Kidney (tissue), 14 donors: ENCODE results near the gene PAK3. TPM values are rescaled to one million over a fixed set of nuclear protein-coding genes. Genes with fewer than 3 reads are reported as not detected.
A peak's percentile ranks its signal among the peaks of the same experiment; 100 is the strongest.

Experiments
- DNase-seq, 5 donors: peaks; one replicate each; pipeline ENCODE4 v3.0.0-alpha.2; 2013 to 2020
- FAIRE-seq: peaks from 2 replicates; lab custom pipeline; 2012; peaks lifted over from hg19 to GRCh38; lab: Jason Lieb, UNC
- H3K27ac ChIP-seq, 2 donors: one replicate each; pipeline ENCODE4 v1.7.0; 2013; ENCODE audit warnings: low read depth in 2 of 2, low read length in 2 of 2, inconsistent platforms in 1 of 2
- H3K27me3 ChIP-seq: one replicate; pipeline ENCODE4 v1.7.1; 2013; ENCODE audit warnings: low read length, inconsistent platforms; ENCODE audit not compliant: control insufficient read depth, insufficient read depth
- H3K36me3 ChIP-seq, 3 donors: one replicate each; pipeline versions ENCODE4 v1.7.0 to v1.7.1; 2013; ENCODE audit warnings: low read length in 3 of 3, control low read depth in 1 of 3, inconsistent platforms in 1 of 3; ENCODE audit not compliant: insufficient read depth in 3 of 3, control insufficient read depth in 2 of 3
- H3K4me1 ChIP-seq, 3 donors: one replicate each; pipeline versions ENCODE4 v1.7.0 to v1.7.1; 2013; ENCODE audit warnings: low read length in 3 of 3, inconsistent platforms in 1 of 3, low read depth in 1 of 3; ENCODE audit not compliant: control insufficient read depth in 2 of 3, insufficient read depth in 2 of 3
- H3K4me3 ChIP-seq, 3 donors: one replicate each; pipeline versions ENCODE4 v1.7.0 to v1.8.1; 2013; ENCODE audit warnings: low read length in 3 of 3, control low read depth in 1 of 3, inconsistent platforms in 1 of 3
- H3K9ac ChIP-seq, 3 donors: one replicate each; pipeline versions ENCODE4 v1.7.0 to v1.7.1; 2013; ENCODE audit warnings: low read length in 3 of 3, control low read depth in 1 of 3, inconsistent platforms in 1 of 3
- H3K9me3 ChIP-seq, 3 donors: one replicate each; pipeline versions ENCODE4 v1.7.0 to v1.7.1; 2013; ENCODE audit warnings: low read length in 3 of 3, control low read depth in 1 of 3, inconsistent platforms in 1 of 3; ENCODE audit not compliant: control insufficient read depth in 2 of 3, insufficient read depth in 1 of 3
- CTCF ChIP-seq: IDR thresholded peaks from 3 replicates; pipeline ENCODE4 v1.5.1; 2012; ENCODE audit warnings: mild to moderate bottlenecking, moderate library complexity, borderline replicate concordance; ENCODE audit not compliant: insufficient read depth; ENCODE audit errors: extremely low read depth
- intact Hi-C: fragments of 100-400 bp; cut with DNase I; formaldehyde crosslinking; loops from one replicate; pipeline ENCODE4 v1.11.1; 2022
- polyA plus RNA-seq: library from polyadenylated mRNA; stranded (reverse); fragments of 350-450 nt; fragmentation: Illumina TruSeq; extraction: RNeasy Lipid Tissue Mini Kit (QIAGEN cat#74804); gene quantifications from one replicate; pipeline ENCODE4 v1.2.3, GENCODE V29; 2014; ENCODE audit warnings: low read depth, low replicate concordance; ENCODE audit not compliant: insufficient read depth
- total RNA-seq: library from RNA; stranded (reverse); fragmentation: NEBNext Ultra II Directional; extraction: Animal tissue kit (Norgen Biotek cat#: 25700); gene quantifications from one replicate; pipeline ENCODE4 v1.2.1, GENCODE V29; 2021
- donor health status: control.
- donor health status: control.
- donor health status: control.
- donor health status: control.
- donor health status: control.
- donor health status: DM: yes; HTN: yes; CAD: no.
- donor health status: Normal renal cell carcinoma (clear cell type).

PAK3 gene
- total and polyA plus RNA-seq, 2 donors from 2014 or later, result 0.24 to 2.1 TPM

- no peak overlapping the region for H3K9ac ChIP-seq
Observed at GRCh38 chrX:111199505-111199904, 103.5 kb downstream of the PAK3 start.

GRCh38 chrX:111200327-111200726 lies 104.3 kb downstream of the PAK3 start:
- intact Hi-C loops, result no loop called here
- no peaks in the 10 kb centered on the region for H3K27me3 ChIP-seq
- no peak for DNase-seq
- H3K27ac ChIP-seq, result no peak overlapping the region
- no peak for FAIRE-seq
- H3K4me1 ChIP-seq, result no peaks in the 10 kb centered on the region
- no peak overlapping the region for H3K9ac ChIP-seq
- H3K9me3 ChIP-seq, result no peaks in the 10 kb centered on the region
- no peak overlapping the region for H3K4me3 ChIP-seq
- no peaks in the 10 kb centered on the region for H3K36me3 ChIP-seq
- no peak for TF ChIP-seq CTCF

More at GRCh38 chrX:111199505-111199904, 103.5 kb downstream of the PAK3 start:
- intact Hi-C loops, result no loop called here
- DNase-seq, result no peak
- FAIRE-seq, result no peak
- no peaks in the 10 kb centered on the region for H3K36me3 ChIP-seq
- no peaks in the 10 kb centered on the region for H3K9me3 ChIP-seq
- H3K27me3 ChIP-seq, result no peaks in the 10 kb centered on the region
- H3K4me1 ChIP-seq, result no peaks in the 10 kb centered on the region
- no peak for TF ChIP-seq CTCF
- no peak overlapping the region for H3K27ac ChIP-seq
- H3K4me3 ChIP-seq, result no peak overlapping the region

- Histone ChIP-seq H3K27ac (no peak overlapping the region), H3K36me3 (no peaks in the 10 kb centered on the region), H3K27me3 (no peaks in the 10 kb centered on the region), H3K9me3 (no peaks in the 10 kb centered on the region), H3K4me3 (no peak overlapping the region), H3K9ac (no peak overlapping the region), H3K4me1 (no peaks in the 10 kb centered on the region)
- DNase-seq, result peak in 1 of 5 donors; percentile 35
- FAIRE-seq, result no peak
- no peak for TF ChIP-seq CTCF
- intact Hi-C loops, result no loop called here
Observed at GRCh38 chrX:111207851-111208250, 111.9 kb downstream of the PAK3 start.

- intact Hi-C loops, result no loop called here
- Histone ChIP-seq H3K4me3 (no peak overlapping the region), H3K27ac (no peak overlapping the region), H3K36me3 (no peaks in the 10 kb centered on the region), H3K27me3 (peaks cover 2% of the 10 kb centered on the region), H3K9me3 (no peaks in the 10 kb centered on the region), H3K4me1 (no peaks in the 10 kb centered on the region), H3K9ac (no peak overlapping the region)
- DNase-seq (no peak), FAIRE-seq (no peak)
- TF ChIP-seq CTCF, result no peak
Observed at GRCh38 chrX:111216293-111216801, 120.4 kb downstream of the PAK3 start.
